ENCODE measurements around the gene MPZL1. TPM values are rescaled to one million over a fixed set of nuclear protein-coding genes. Genes with fewer than 3 reads are reported as not detected.

MPZL1 gene
- total and polyA plus RNA-seq, 2 donors (not counting 1 experiment from before 2014, with no cell fraction given), result 81.4 to 158 TPM

- Histone ChIP-seq H3K4me2 (ENCODE audit: extremely low read depth, insufficient read depth, low read length) (peak overlapping the region; percentile 88), H3K4me1 (ENCODE audit: control insufficient read depth, extremely low read depth, insufficient read depth, low read length) (peaks cover 2% of the 10 kb centered on the region), H3K36me3 (ENCODE audit: control insufficient read depth, insufficient read depth, low read length) (no peaks in the 10 kb centered on the region), H4K20me1 (ENCODE audit: control insufficient read depth, extremely low read depth, insufficient read depth, low read length) (no peaks in the 10 kb centered on the region), H3K9ac (ENCODE audit: insufficient read depth, low read length) (no peak overlapping the region), H3K9me3 (ENCODE audit: control insufficient read depth, insufficient read depth, low read depth, low read length) (no peaks in the 10 kb centered on the region), H3K79me2 (ENCODE audit: control insufficient read depth, insufficient read depth, low read length) (peaks cover 59% of the 10 kb centered on the region), H3K4me3 (replicated peaks in 1 of 4; ENCODE audit: control extremely low read depth in 1 of 4, insufficient read depth in 1 of 4, low read depth in 3 of 4, low read length in 4 of 4) (peak overlapping the region; percentile 71 to 88 (median 73)), H2AFZ (ENCODE audit: low read length) (no peak overlapping the region), H3K27ac (ENCODE audit: insufficient read depth, low read length) (no peak overlapping the region), H3K27me3 (ENCODE audit: control insufficient read depth, insufficient read depth, low read length) (no peaks in the 10 kb centered on the region)
- TF ChIP-seq EZH2 (IDR thresholded peaks at IDR 0.05; ENCODE audit: low read length, missing control alignments), result no peak
- no peak for TF ChIP-seq CTCF (conservative IDR thresholded peaks at IDR 0.05 in 1 of 2, IDR thresholded peaks at IDR 0.05 in 1 of 2; ENCODE audit: low read depth in 1 of 2, low read length in 2 of 2)
- DNase-seq (ENCODE audit: low read depth in 2 of 2), result no peak
Measured at GRCh38 chr1:167723707-167724323, 2.0 kb downstream of the MPZL1 start.

GRCh38 chr1:167726008-167726407 is 4.2 kb downstream of the MPZL1 start:
- H3K9me3 ChIP-seq (ENCODE audit: control insufficient read depth, insufficient read depth, low read depth, low read length), result no peaks in the 10 kb centered on the region
- no peak for DNase-seq (ENCODE audit: low read depth in 2 of 2)
- H3K79me2 ChIP-seq (ENCODE audit: control insufficient read depth, insufficient read depth, low read length), result peaks cover 69% of the 10 kb centered on the region
- no peaks in the 10 kb centered on the region for H4K20me1 ChIP-seq (ENCODE audit: control insufficient read depth, extremely low read depth, insufficient read depth, low read length)
- TF ChIP-seq EZH2 (IDR thresholded peaks at IDR 0.05; ENCODE audit: low read length, missing control alignments), result no peak
- TF ChIP-seq CTCF (conservative IDR thresholded peaks at IDR 0.05 in 1 of 2, IDR thresholded peaks at IDR 0.05 in 1 of 2; ENCODE audit: low read depth in 1 of 2, low read length in 2 of 2), result no peak
- H3K4me1 ChIP-seq (ENCODE audit: control insufficient read depth, extremely low read depth, insufficient read depth, low read length), result peaks cover 4% of the 10 kb centered on the region
- no peak overlapping the region for H3K4me2 ChIP-seq (ENCODE audit: extremely low read depth, insufficient read depth, low read length)
- H3K27ac ChIP-seq (ENCODE audit: insufficient read depth, low read length), result no peak overlapping the region
- H2AFZ ChIP-seq (ENCODE audit: low read length), result no peak overlapping the region
- H3K27me3 ChIP-seq (ENCODE audit: control insufficient read depth, insufficient read depth, low read length), result no peaks in the 10 kb centered on the region
- H3K4me3 ChIP-seq (replicated peaks in 1 of 4; ENCODE audit: control extremely low read depth in 1 of 4, insufficient read depth in 1 of 4, low read depth in 3 of 4, low read length in 4 of 4), result no peak overlapping the region
- no peaks in the 10 kb centered on the region for H3K36me3 ChIP-seq (ENCODE audit: control insufficient read depth, insufficient read depth, low read length)
- H3K9ac ChIP-seq (ENCODE audit: insufficient read depth, low read length), result no peak overlapping the region

GRCh38 chr1:167728818-167729410 is 7.1 kb downstream of the MPZL1 start:
- H3K4me2 ChIP-seq (ENCODE audit: extremely low read depth, insufficient read depth, low read length), result no peak overlapping the region
- H3K27me3 ChIP-seq (ENCODE audit: control insufficient read depth, insufficient read depth, low read length), result no peaks in the 10 kb centered on the region
- H3K4me3 ChIP-seq (replicated peaks in 1 of 4; ENCODE audit: control extremely low read depth in 1 of 4, insufficient read depth in 1 of 4, low read depth in 3 of 4, low read length in 4 of 4), result no peak overlapping the region
- H3K27ac ChIP-seq (ENCODE audit: insufficient read depth, low read length), result no peak overlapping the region
- TF ChIP-seq CTCF (conservative IDR thresholded peaks at IDR 0.05 in 1 of 2, IDR thresholded peaks at IDR 0.05 in 1 of 2; ENCODE audit: low read depth in 1 of 2, low read length in 2 of 2) (no peak), EZH2 (IDR thresholded peaks at IDR 0.05; ENCODE audit: low read length, missing control alignments) (no peak)
- DNase-seq (ENCODE audit: low read depth in 2 of 2), result peak in 1 of 2 donors; percentile 45
- H3K4me1 ChIP-seq (ENCODE audit: control insufficient read depth, extremely low read depth, insufficient read depth, low read length), result peaks cover 2% of the 10 kb centered on the region
- H2AFZ ChIP-seq (ENCODE audit: low read length), result no peak overlapping the region
- no peaks in the 10 kb centered on the region for H4K20me1 ChIP-seq (ENCODE audit: control insufficient read depth, extremely low read depth, insufficient read depth, low read length)
- no peak overlapping the region for H3K9ac ChIP-seq (ENCODE audit: insufficient read depth, low read length)
- H3K36me3 ChIP-seq (ENCODE audit: control insufficient read depth, insufficient read depth, low read length), result no peaks in the 10 kb centered on the region
- no peaks in the 10 kb centered on the region for H3K9me3 ChIP-seq (ENCODE audit: control insufficient read depth, insufficient read depth, low read depth, low read length)
- peaks cover 61% of the 10 kb centered on the region for H3K79me2 ChIP-seq (ENCODE audit: control insufficient read depth, insufficient read depth, low read length)
